GM12878 (cell line): ENCODE measurements around the gene ANO2. TPM values are rescaled to one million over a fixed set of nuclear protein-coding genes. Genes with fewer than 3 reads are reported as not detected.

Source experiments
- ATAC-seq: fragments of 200-7000 bp; cut with Tn5 transposase; 3 replicates; pipeline ENCODE4 v1.9.1; 2020; ENCODE audit warnings: mild to moderate bottlenecking, moderate library complexity
- BruUV-seq: library from RNA; stranded (reverse); fragments of 400-500 nt; replicated peaks from 2 replicates; lab custom pipeline; 2021; lab: Mats Ljungman, UMichigan
- CTCF ChIA-PET: fragments of 300-600 bp; sonication (Branson Sonifier 250); formaldehyde crosslinking; extraction: SDS; loops from one replicate; lab custom pipeline; 2021; ENCODE audit warnings: inconsistent platforms; lab: Yijun Ruan, JAX
- POLR2A ChIA-PET: fragments of 350-600 bp; formaldehyde crosslinking; extraction: SDS; loops from one replicate; lab custom pipeline; 2021; ENCODE audit warnings: inconsistent platforms; lab: Charles Lee
- RAD21 ChIA-PET: fragments of 300-600 bp; sonication (Branson Sonifier 250); formaldehyde crosslinking; loops from one replicate; lab custom pipeline; 2023; ENCODE audit warnings: antibody characterized with exemption; ENCODE audit not compliant: unreplicated experiment; lab: Charles Lee
- SMC1A ChIA-PET: fragments of 300-600 bp; sonication (Branson Sonifier 250); formaldehyde crosslinking; loops from one replicate; lab custom pipeline; 2023; ENCODE audit not compliant: unreplicated experiment, uncharacterized antibody; lab: Charles Lee
- DNase-seq: peaks from one replicate; pipeline ENCODE4 v3.0.0-alpha.2; 2011; ENCODE audit warnings: low read depth, low spot score
- FAIRE-seq: peaks from 3 replicates; lab custom pipeline; 2011; peaks lifted over from hg19 to GRCh38; lab: Jason Lieb, UNC
- H2AFZ ChIP-seq: 2 replicates; pipeline ENCODE4 v1.6.0; 2011; ENCODE audit warnings: low read depth, low read length, control low read depth; ENCODE audit not compliant: control insufficient read depth
- H3K27ac ChIP-seq: 2 replicates; pipeline ENCODE4 v1.5.1; 2011; ENCODE audit warnings: control low read depth; ENCODE audit not compliant: control insufficient read depth, insufficient read depth
- H3K27me3 ChIP-seq, 2 experiments: replicated peaks in 1 of 2; 2 replicates each; pipeline versions ENCODE4 v1.6.0 to v1.6.1; 2011; ENCODE audit warnings: low read length in 1 of 2; ENCODE audit not compliant: control insufficient read depth in 2 of 2, insufficient read depth in 2 of 2
- H3K36me3 ChIP-seq, 2 experiments: 2 replicates each; pipeline ENCODE4 v1.5.1; 2011; ENCODE audit warnings: low read length in 1 of 2; ENCODE audit not compliant: control insufficient read depth in 2 of 2, insufficient read depth in 2 of 2
- H3K4me1 ChIP-seq: 2 replicates; pipeline ENCODE4 v1.6.1; 2011; ENCODE audit warnings: mild to moderate bottlenecking, low read length, moderate library complexity, mixed read lengths; ENCODE audit not compliant: control insufficient read depth, insufficient read depth
- H3K4me2 ChIP-seq: 2 replicates; pipeline ENCODE4 v1.6.0; 2011; ENCODE audit warnings: control low read depth; ENCODE audit not compliant: control insufficient read depth, insufficient read depth
- H3K4me3 ChIP-seq: fragments of 200-600 bp; sonication (generic); 2 replicates; pipeline ENCODE4 v1.5.1; 2016
- H3K79me2 ChIP-seq: 2 replicates; pipeline ENCODE4 v1.6.0; 2011; ENCODE audit warnings: low read length; ENCODE audit not compliant: control insufficient read depth, insufficient read depth
- H3K9ac ChIP-seq: 2 replicates; pipeline ENCODE4 v1.8.0; 2011; ENCODE audit warnings: low read length, control low read depth, mixed read lengths; ENCODE audit not compliant: control insufficient read depth, insufficient read depth
- H3K9me3 ChIP-seq: replicated peaks from 3 replicates; pipeline ENCODE4 v1.5.1; 2011; ENCODE audit warnings: mild to moderate bottlenecking, low read length; ENCODE audit not compliant: control insufficient read depth, insufficient read depth
- H4K20me1 ChIP-seq: 2 replicates; pipeline ENCODE4 v1.6.0; 2011; ENCODE audit not compliant: control insufficient read depth, insufficient read depth
- ATF2 ChIP-seq: IDR thresholded peaks from 2 replicates; pipeline ENCODE4 v1.6.1; 2012; ENCODE audit warnings: low read length, inconsistent platforms
- CBX3 ChIP-seq: fragments of 200-600 bp; sonication (generic); IDR thresholded peaks from 2 replicates; pipeline ENCODE4 v1.6.1; 2016; ENCODE audit warnings: low read depth, borderline replicate concordance
- EGR1 ChIP-seq, 2 experiments: IDR thresholded peaks; 1 replicate in 1 of 2; 2 replicates in 1 of 2; pipeline ENCODE4 v1.6.1; 2011 to 2012; ENCODE audit warnings: low read depth in 2 of 2, low read length in 2 of 2, borderline replicate concordance in 1 of 2, mild to moderate bottlenecking in 1 of 2, moderate library complexity in 1 of 2
- JUND ChIP-seq: IDR thresholded peaks from 2 replicates; pipeline ENCODE4 v1.6.1; 2012; ENCODE audit warnings: low read depth, mild to moderate bottlenecking, low read length, improper control_type of control experiment, moderate library complexity
- MEF2A ChIP-seq: IDR thresholded peaks from 2 replicates; pipeline ENCODE4 v1.6.1; 2011; ENCODE audit warnings: low read depth, mild to moderate bottlenecking, low read length, moderate library complexity; ENCODE audit not compliant: insufficient read depth
- NFIC ChIP-seq: IDR thresholded peaks from 2 replicates; pipeline ENCODE4 v1.6.1; 2012; ENCODE audit warnings: low read depth, mild to moderate bottlenecking, inconsistent platforms, low read length, moderate library complexity
- RBBP5 ChIP-seq: fragments of 200-600 bp; sonication (generic); conservative IDR thresholded peaks from 2 replicates; pipeline ENCODE4 v1.6.1; 2016
- RELB ChIP-seq: fragments of 450-650 bp; IDR thresholded peaks from 2 replicates; pipeline ENCODE4 v1.6.1; 2017; ENCODE audit warnings: low read depth, mild to moderate bottlenecking, moderate library complexity
- SMAD5 ChIP-seq: IDR thresholded peaks from 2 replicates; pipeline ENCODE4 v1.6.1; 2016; ENCODE audit warnings: antibody characterized with exemption, low read depth
- TAF1 ChIP-seq: IDR thresholded peaks from 2 replicates; pipeline ENCODE4 v1.6.1; 2011; ENCODE audit warnings: mild to moderate bottlenecking, low read depth, low read length, borderline replicate concordance
- YBX1 ChIP-seq: fragments of 450-650 bp; IDR thresholded peaks from 2 replicates; pipeline ENCODE4 v1.6.1; 2016; ENCODE audit warnings: antibody characterized with exemption
- YY1 ChIP-seq: IDR thresholded peaks from 2 replicates; pipeline ENCODE4 v1.6.1; 2011; ENCODE audit warnings: low read depth, mild to moderate bottlenecking, low read length
- ZBTB33 ChIP-seq: fragments of 450-650 bp; IDR thresholded peaks from 2 replicates; pipeline ENCODE4 v1.6.1; 2017; ENCODE audit warnings: mild to moderate bottlenecking
- ZNF274 ChIP-seq: IDR thresholded peaks from one replicate; pipeline ENCODE4 v1.8.0; 2011; ENCODE audit not compliant: insufficient read length, insufficient read depth
- ZSCAN29 ChIP-seq: fragments of 450-650 bp; IDR thresholded peaks from 2 replicates; pipeline ENCODE4 v1.6.1; 2017; ENCODE audit warnings: mild to moderate bottlenecking, moderate library complexity
- ZZZ3 ChIP-seq: IDR thresholded peaks from 2 replicates; pipeline ENCODE4 v1.6.1; 2011; ENCODE audit warnings: low read depth; ENCODE audit not compliant: control insufficient read depth, insufficient read length
- WGBS: methylation state at CpG from one replicate; pipeline ENCODE4 v1.1.6; 2016; ENCODE audit warnings: low lambda C conversion rate; ENCODE audit not compliant: insufficient replicate concordance, insufficient coverage; ENCODE audit errors: missing lambda C conversion rate; 5-methylcytosine and 5-hydroxymethylcytosine counted together
- in situ Hi-C: fragments of 300-500 bp; cut with MboI; formaldehyde crosslinking; loops from 9 replicates; pipeline ENCODE4 v1.14.3; 2018; ENCODE audit warnings: mixed read lengths
- intact Hi-C: fragments of 100-400 bp; cut with micrococcal nuclease; formaldehyde crosslinking; loops from one replicate; pipeline ENCODE4 v1.14.2; 2022; ENCODE audit not compliant: unreplicated experiment
- polyA plus RNA-seq, 11 experiments: library from polyadenylated mRNA; depleted of rRNA in 4 of 11; unstranded in 6 of 11; stranded (reverse) in 5 of 11; fragments of >200 nt; fragmentation: Nextera tagmentation in 4 of 11; fragmentation: Illumina TruSeq in 1 of 11; extraction: Ambion mirVana in 4 of 11; extraction: Trizol in 1 of 11; gene quantifications; 1 replicate in 1 of 11; 2 replicates in 10 of 11; pipeline versions ENCODE4 v1.2.1 to v1.2.3, GENCODE V29; 2011 to 2016; ENCODE audit warnings: inconsistent platforms in 2 of 11, missing spikeins in 2 of 11, low read depth in 1 of 11
- total RNA-seq, 4 experiments: library from RNA; depleted of rRNA in 3 of 4; stranded (reverse); fragments of >200 nt in 3 of 4; fragmentation: Illumina TruSeq in 1 of 4; extraction: Trizol in 1 of 4; gene quantifications; 2 replicates each; pipeline versions ENCODE4 v1.2.1 to v1.2.3, GENCODE V29; 2013 to 2021
- TF ChIP-seq, protein P1 (sequence below): IDR thresholded peaks from 2 replicates; pipeline ENCODE4 v1.6.1; 2011; ENCODE audit warnings: borderline replicate concordance, low read depth, mild to moderate bottlenecking, moderate library complexity, mixed read lengths, low read length; ENCODE audit not compliant: insufficient read depth; ENCODE audit errors: extremely low read length
- TF ChIP-seq, protein P2 (sequence below): IDR thresholded peaks from 2 replicates; pipeline ENCODE4 v1.6.1; 2012; ENCODE audit warnings: low read depth, low read length, improper control_type of control experiment

Gene ANO2
- total and polyA plus RNA-seq, 10 of the 15 experiments (the other 5 are each of a cell fraction or from before 2014, with no cell fraction given) = not detected

GRCh38 chr12:5944688-5945070 is 380 bp downstream of the ANO2 start:
- Histone ChIP-seq H3K9me3 (no peaks in the 10 kb centered on the region), H3K4me3 (no peak overlapping the region), H3K36me3 (no peaks in the 10 kb centered on the region), H3K4me1 (no peaks in the 10 kb centered on the region), H4K20me1 (no peaks in the 10 kb centered on the region), H3K9ac (no peak overlapping the region), H3K79me2 (no peaks in the 10 kb centered on the region), H2AFZ (no peak overlapping the region), H3K4me2 (no peak overlapping the region), H3K27ac (no peak overlapping the region), H3K27me3 (peaks cover 11 to 16% of the 10 kb centered on the region in 2 experiments)
- no peak for ATAC-seq
- no peak for FAIRE-seq
- RAD21 ChIA-PET = no interaction called here
- no peak for DNase-seq
- TF ChIP-seq, protein P1, sequence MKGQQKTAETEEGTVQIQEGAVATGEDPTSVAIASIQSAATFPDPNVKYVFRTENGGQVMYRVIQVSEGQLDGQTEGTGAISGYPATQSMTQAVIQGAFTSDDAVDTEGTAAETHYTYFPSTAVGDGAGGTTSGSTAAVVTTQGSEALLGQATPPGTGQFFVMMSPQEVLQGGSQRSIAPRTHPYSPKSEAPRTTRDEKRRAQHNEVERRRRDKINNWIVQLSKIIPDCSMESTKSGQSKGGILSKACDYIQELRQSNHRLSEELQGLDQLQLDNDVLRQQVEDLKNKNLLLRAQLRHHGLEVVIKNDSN = no peak
- TF ChIP-seq MEF2A (no peak), ATF2 (no peak), YY1 (no peak), RBBP5 (no peak), ZNF274 (no peak), ZZZ3 (no peak), YBX1 (no peak), TAF1 (no peak), SMAD5 (no peak), NFIC (no peak), RELB (no peak), JUND (no peak), EGR1 (IDR thresholded peaks at IDR 0.05; ENCODE audit: borderline replicate concordance in 1 of 2, low read depth in 2 of 2, low read length in 2 of 2) (no peak), ZSCAN29 (no peak), CBX3 (no peak), ZBTB33 (no peak)
- TF ChIP-seq, protein P2, sequence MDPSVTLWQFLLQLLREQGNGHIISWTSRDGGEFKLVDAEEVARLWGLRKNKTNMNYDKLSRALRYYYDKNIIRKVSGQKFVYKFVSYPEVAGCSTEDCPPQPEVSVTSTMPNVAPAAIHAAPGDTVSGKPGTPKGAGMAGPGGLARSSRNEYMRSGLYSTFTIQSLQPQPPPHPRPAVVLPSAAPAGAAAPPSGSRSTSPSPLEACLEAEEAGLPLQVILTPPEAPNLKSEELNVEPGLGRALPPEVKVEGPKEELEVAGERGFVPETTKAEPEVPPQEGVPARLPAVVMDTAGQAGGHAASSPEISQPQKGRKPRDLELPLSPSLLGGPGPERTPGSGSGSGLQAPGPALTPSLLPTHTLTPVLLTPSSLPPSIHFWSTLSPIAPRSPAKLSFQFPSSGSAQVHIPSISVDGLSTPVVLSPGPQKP = no peak
- POLR2A ChIA-PET = no interaction called here
- CTCF ChIA-PET = no interaction called here
- no TSS peak for BruUV-seq
- WGBS = 36% methylated on average over 12 of the region's 12 CpGs
- in situ Hi-C loops = no loop called here
- intact Hi-C loops = no loop called here
- SMC1A ChIA-PET = no interaction called here
